Activated naive CD4-positive, alpha-beta T cell treated with anti-CD3 and anti-CD28 coated beads, Interleukin-2, amount 10 ng/mL, durations not matched to agents 7 days and 5 days (primary cell): Measurements from ENCODE around the gene CHRNE.
"Not testable (repeated sequence)": the region's sequence is repeated elsewhere in the genome, so short reads cannot be mapped to it uniquely, and the experiment has no call there.

ENCODE experiments used
- CTCF ChIA-PET: fragments of 350-600 bp; sonication (Branson Sonifier 250); formaldehyde crosslinking; loops from one replicate; lab custom pipeline; 2021; ENCODE audit warnings: antibody characterized with exemption; lab: Charles Lee
- DNase-seq: peaks from one replicate; pipeline ENCODE4 v3.0.0-alpha.2; 2020
- H3K27ac Mint-ChIP-seq: one replicate; pipeline ENCODE4 v1.8.0; 2021; ENCODE audit warnings: mild to moderate bottlenecking, moderate library complexity, mixed read lengths
- H3K27me3 Mint-ChIP-seq: one replicate; pipeline ENCODE4 v1.8.0; 2021; ENCODE audit warnings: mild to moderate bottlenecking, mixed read lengths
- H3K36me3 Mint-ChIP-seq: one replicate; pipeline ENCODE4 v1.8.0; 2021; ENCODE audit warnings: mixed read lengths
- H3K4me1 Mint-ChIP-seq: one replicate; pipeline ENCODE4 v1.8.0; 2021; ENCODE audit warnings: mixed read lengths
- H3K4me3 Mint-ChIP-seq: one replicate; pipeline ENCODE4 v1.8.0; 2021; ENCODE audit warnings: mild to moderate bottlenecking, moderate library complexity, mixed read lengths
- H3K9me3 Mint-ChIP-seq: one replicate; pipeline ENCODE4 v1.8.0; 2021; ENCODE audit warnings: mixed read lengths

CHRNE gene

GRCh38 chr17:4935650-4936049 is 32.8 kb upstream of the CHRNE start:
- CTCF ChIA-PET = interaction anchor here (1.0 kb wide), 1 partner anchor 33 kb away, joined by 4 read pairs; the partner anchor contains the start of gene CHRNE
- H3K36me3 Mint-ChIP-seq = peaks cover 45% of the 10 kb centered on the region
- no peak for DNase-seq
- H3K9me3 Mint-ChIP-seq = no peaks in the 10 kb centered on the region
- H3K27me3 Mint-ChIP-seq = peaks cover 12% of the 10 kb centered on the region
- peaks cover 41% of the 10 kb centered on the region for H3K4me1 Mint-ChIP-seq
- no peak overlapping the region for H3K4me3 Mint-ChIP-seq
- H3K27ac Mint-ChIP-seq = no peak overlapping the region

DNA sequence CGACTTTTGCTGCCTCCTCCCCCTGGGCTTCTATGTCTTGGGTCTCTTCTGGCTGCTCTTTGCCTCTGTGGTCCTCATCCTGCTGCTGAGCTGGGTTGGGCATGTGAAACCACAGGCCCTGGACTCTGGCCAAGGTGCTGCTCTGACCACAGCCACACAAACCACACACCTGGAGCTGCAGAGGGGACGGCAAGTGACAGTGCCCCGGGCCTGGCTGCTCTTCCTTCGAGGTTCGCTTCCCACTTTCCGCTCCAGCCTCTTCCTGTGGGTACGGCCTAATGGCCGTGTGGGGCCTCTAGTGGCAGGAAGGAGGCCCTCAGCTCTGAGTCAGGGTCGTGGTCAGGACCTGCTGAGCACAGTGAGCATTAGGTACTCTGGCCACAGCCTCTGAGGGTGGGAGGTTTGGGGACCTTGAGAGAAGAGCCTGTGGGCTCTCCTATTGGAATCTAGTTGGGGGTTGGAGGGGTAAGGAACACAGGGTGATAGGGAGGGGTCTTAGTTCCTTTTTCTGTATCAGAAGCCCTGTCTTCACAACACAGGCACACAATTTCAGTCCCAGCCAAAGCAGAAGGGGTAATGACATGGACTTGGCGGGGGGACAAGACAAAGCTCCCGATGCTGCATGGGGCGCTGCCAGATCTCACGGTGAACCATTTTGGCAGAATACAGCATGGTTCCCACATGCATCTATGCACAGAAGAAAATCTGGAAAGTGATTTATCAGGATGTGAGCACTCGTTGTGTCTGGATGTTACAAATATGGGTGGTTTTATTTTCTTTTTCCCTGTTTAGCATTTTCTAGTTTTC is 31.5 kb upstream of the CHRNE start:
- H3K27ac Mint-ChIP-seq = peak overlapping the region; percentile 73
- no peak overlapping the region for H3K4me3 Mint-ChIP-seq
- no peaks in the 10 kb centered on the region for H3K9me3 Mint-ChIP-seq
- peaks cover 41% of the 10 kb centered on the region for H3K4me1 Mint-ChIP-seq
- DNase-seq = no peak
- H3K36me3 Mint-ChIP-seq = peaks cover 43% of the 10 kb centered on the region
- peaks cover 8% of the 10 kb centered on the region for H3K27me3 Mint-ChIP-seq
- CTCF ChIA-PET = interaction anchor here (0.7 to 1.2 kb wide), 2 partner anchors 22 to 25 kb away, joined by 4 read pairs; no protein-coding TSS in a partner anchor

DNA sequence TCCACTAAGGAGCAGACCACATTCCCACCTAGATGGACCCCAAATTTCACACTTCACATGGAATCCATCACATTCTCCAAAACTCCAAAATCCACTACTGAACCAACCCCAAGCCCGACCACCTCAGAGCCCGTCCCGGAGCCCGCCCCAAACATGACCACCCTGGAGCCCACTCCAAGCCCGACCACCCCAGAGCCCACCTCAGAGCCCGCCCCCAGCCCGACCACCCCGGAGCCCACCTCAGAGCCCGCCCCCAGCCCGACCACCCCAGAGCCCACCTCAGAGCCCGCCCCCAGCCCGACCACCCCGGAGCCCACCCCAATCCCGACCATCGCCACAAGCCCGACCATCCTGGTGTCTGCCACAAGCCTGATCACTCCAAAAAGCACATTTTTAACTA is 30.7 kb upstream of the CHRNE start:
- Mint-ChIP-seq H3K27me3 (peaks cover 8% of the 10 kb centered on the region), H3K4me3 (no peak overlapping the region), H3K9me3 (no peaks in the 10 kb centered on the region), H3K4me1 (peaks cover 35% of the 10 kb centered on the region), H3K27ac (peak overlapping the region; percentile 73), H3K36me3 (peaks cover 45% of the 10 kb centered on the region)
- CTCF ChIA-PET = interaction anchor here (0.7 to 1.2 kb wide), 2 partner anchors 22 to 24 kb away, joined by 4 read pairs; no protein-coding TSS in a partner anchor
- no peak for DNase-seq

GRCh38 chr17:4932756-4933155 is 29.9 kb upstream of the CHRNE start:
- Mint-ChIP-seq H3K27me3 (peaks cover 8% of the 10 kb centered on the region), H3K36me3 (peaks cover 37% of the 10 kb centered on the region), H3K9me3 (no peaks in the 10 kb centered on the region), H3K4me3 (no peak overlapping the region), H3K4me1 (peaks cover 27% of the 10 kb centered on the region), H3K27ac (no peak overlapping the region)
- CTCF ChIA-PET = no interaction called here
- DNase-seq = no peak

DNA sequence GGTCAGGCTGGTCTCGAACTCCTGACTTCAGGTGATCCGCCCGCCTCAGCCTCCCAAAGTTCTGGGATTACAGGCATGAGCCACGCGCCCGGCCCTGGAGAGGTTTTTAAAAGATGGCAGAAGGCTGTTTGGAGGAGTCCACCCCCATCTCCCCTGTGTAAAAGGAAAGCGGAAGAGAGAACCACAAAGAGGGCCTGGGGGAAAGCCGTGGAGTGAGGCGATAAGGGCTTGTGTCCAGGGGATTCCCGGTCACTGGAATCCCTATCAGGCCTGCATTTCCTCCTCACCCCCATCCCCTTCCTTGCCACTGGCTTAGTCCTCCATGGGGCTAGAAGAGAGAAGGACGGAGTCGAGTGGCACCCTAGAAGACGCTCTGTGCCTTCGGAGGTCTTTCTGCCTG is 29.1 kb upstream of the CHRNE start, which contains the start of gene GP1BA:
TSS of gene GP1BA (plus strand) at position 315 of the 400 bp plus-strand sequence. CDS start 328 bp downstream, outside the sequence.
- H3K27ac Mint-ChIP-seq = peak within 1 kb of the TSS; percentile 20
- CTCF ChIA-PET = no interaction called here
- no peak for DNase-seq
- no peak within 1 kb of the TSS for H3K4me3 Mint-ChIP-seq
- no peaks in the 10 kb centered on the region for H3K9me3 Mint-ChIP-seq
- peaks cover 25% of the 10 kb centered on the region for H3K4me1 Mint-ChIP-seq
- peaks cover 29% of the 10 kb centered on the region for H3K36me3 Mint-ChIP-seq
- peaks cover 8% of the 10 kb centered on the region for H3K27me3 Mint-ChIP-seq

DNA sequence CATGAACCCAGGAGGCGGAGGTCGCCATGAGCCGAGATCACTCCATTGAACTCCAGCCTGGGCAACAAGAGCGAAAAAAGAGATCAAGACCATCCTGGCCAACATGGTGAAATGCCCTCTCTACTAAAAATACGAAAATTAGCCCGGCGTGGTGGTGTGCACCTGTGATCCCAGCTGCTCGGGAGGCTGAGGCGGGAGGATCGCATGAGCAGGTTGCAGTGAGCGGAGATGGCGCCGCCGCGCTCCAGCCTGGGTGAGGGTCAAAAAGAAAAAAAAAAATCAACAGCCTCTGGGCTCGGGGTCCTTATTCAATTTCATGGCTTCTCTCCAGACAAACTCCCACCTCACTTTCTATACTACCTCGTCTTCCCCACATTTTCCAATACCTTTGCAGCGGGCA is 26.0 kb upstream of the CHRNE start:
- no peaks in the 10 kb centered on the region for H3K9me3 Mint-ChIP-seq
- CTCF ChIA-PET = no interaction called here

GRCh38 chr17:4926577-4927335 is 23.9 kb upstream of the CHRNE start:
- H3K4me3 Mint-ChIP-seq, H3K27ac Mint-ChIP-seq: not testable (repeated sequence)

More for the DNA sequence above, 26.0 kb upstream of the CHRNE start:
- DNase-seq = no peak
- peaks cover 18% of the 10 kb centered on the region for H3K36me3 Mint-ChIP-seq
- H3K4me1 Mint-ChIP-seq = peaks cover 6% of the 10 kb centered on the region
- no peak overlapping the region for H3K4me3 Mint-ChIP-seq
- peaks cover 1% of the 10 kb centered on the region for H3K27me3 Mint-ChIP-seq
- H3K27ac Mint-ChIP-seq = no peak overlapping the region

GRCh38 chr17:4921320-4921719 is 18.4 kb upstream of the CHRNE start:
- DNase-seq = no peak
- CTCF ChIA-PET = no interaction called here
- Mint-ChIP-seq H3K27me3 (no peaks in the 10 kb centered on the region), H3K27ac (no peak overlapping the region), H3K4me3 (no peak overlapping the region), H3K4me1 (no peaks in the 10 kb centered on the region), H3K36me3 (no peaks in the 10 kb centered on the region), H3K9me3 (no peaks in the 10 kb centered on the region)

More at GRCh38 chr17:4926577-4927335, 23.9 kb upstream of the CHRNE start:
- DNase-seq, H3K27me3 Mint-ChIP-seq, H3K9me3 Mint-ChIP-seq, CTCF ChIA-PET, H3K4me1 Mint-ChIP-seq: not testable (repeated sequence)
- H3K36me3 Mint-ChIP-seq = peaks cover 16% of the 10 kb centered on the region

GRCh38 chr17:4920351-4921048 is 17.6 kb upstream of the CHRNE start:
- Mint-ChIP-seq H3K27ac (no peak overlapping the region), H3K27me3 (no peaks in the 10 kb centered on the region), H3K9me3 (no peaks in the 10 kb centered on the region), H3K4me1 (no peaks in the 10 kb centered on the region), H3K36me3 (no peaks in the 10 kb centered on the region), H3K4me3 (no peak overlapping the region)
- CTCF ChIA-PET = interaction anchor here (1.1 kb wide), 1 partner anchor 11 kb away, joined by 7 read pairs; no protein-coding TSS in a partner anchor
- DNase-seq = no peak

DNA sequence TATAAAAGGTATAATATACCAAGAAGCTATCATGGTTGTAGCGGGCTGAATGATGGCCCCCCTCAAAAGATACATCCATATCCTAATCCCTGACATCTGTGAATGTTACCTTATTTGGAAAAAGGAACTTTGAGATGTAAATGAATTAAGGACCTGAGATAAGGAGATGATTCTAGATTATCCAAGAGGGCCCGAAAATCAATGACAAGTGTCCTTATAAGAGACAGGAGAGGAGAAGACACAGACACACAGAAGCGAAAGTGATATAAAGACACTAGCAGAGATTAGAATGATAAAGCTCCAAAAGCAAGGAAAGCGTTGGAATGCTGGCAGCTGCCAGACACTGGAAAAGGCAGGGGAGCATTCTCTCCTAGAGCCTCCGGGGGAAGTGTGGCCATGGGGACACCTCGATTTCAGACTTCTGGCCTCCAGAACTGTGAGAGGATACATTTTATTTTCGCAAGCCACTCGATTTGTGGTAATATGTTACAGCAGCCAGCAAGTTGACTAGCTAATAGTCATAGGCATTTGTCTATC is 16.7 kb upstream of the CHRNE start:
- no peaks in the 10 kb centered on the region for H3K27me3 Mint-ChIP-seq
- H3K36me3 Mint-ChIP-seq = no peaks in the 10 kb centered on the region
- H3K9me3 Mint-ChIP-seq = no peaks in the 10 kb centered on the region
- H3K27ac Mint-ChIP-seq = no peak overlapping the region
- no peaks in the 10 kb centered on the region for H3K4me1 Mint-ChIP-seq
- DNase-seq = no peak
- H3K4me3 Mint-ChIP-seq = no peak overlapping the region
- CTCF ChIA-PET = interaction anchor here (1.1 kb wide), 1 partner anchor 10 kb away, joined by 7 read pairs; no protein-coding TSS in a partner anchor

DNA sequence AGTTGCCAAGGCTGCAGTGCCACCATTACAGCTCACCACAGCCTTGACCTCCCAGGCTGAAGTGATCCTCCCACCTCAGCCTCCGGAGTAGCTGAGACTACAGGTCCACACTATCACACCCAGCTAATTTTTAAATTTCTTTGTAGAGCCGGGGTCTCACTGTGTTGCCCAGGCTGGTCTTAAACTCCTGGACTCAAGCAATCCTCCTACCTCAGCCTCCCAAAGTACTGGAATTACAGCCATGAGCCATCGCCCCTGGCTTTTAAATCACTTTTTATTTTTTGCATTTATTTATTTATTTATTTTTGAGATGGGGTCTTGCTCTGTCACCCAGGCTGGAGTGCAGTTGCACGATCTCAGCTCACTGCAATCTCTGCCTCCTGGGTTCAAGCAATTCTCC is 11.7 kb upstream of the CHRNE start:
- DNase-seq, H3K4me3 Mint-ChIP-seq, H3K4me1 Mint-ChIP-seq, H3K9me3 Mint-ChIP-seq, CTCF ChIA-PET, H3K36me3 Mint-ChIP-seq, H3K27ac Mint-ChIP-seq: not testable (repeated sequence)
- peaks cover 15% of the 10 kb centered on the region for H3K27me3 Mint-ChIP-seq

DNA sequence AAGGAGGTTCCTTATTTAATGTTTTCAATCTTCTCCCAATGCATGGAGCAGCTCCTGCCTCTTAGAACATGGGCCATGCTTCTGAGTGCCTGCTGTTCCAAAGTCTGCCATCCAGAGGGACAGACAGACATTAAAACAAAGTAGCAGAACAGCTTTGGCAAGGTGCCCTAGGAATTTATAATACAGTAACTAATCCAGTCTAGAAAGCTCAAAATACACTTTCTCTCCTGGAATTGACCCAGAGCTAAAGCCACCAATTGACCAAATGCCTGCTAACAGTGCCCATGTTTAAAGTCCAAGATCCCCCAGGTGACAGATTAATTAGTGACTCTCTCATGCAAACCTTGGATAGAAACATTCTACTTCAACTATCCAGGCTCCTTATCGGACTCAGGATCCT is 11.1 kb upstream of the CHRNE start:
- peaks cover 15% of the 10 kb centered on the region for H3K27me3 Mint-ChIP-seq
- no peaks in the 10 kb centered on the region for H3K36me3 Mint-ChIP-seq
- no peak for DNase-seq
- H3K4me1 Mint-ChIP-seq = no peaks in the 10 kb centered on the region
- no peaks in the 10 kb centered on the region for H3K9me3 Mint-ChIP-seq
- CTCF ChIA-PET = no interaction called here
- H3K27ac Mint-ChIP-seq = no peak overlapping the region
- H3K4me3 Mint-ChIP-seq = no peak overlapping the region

- Mint-ChIP-seq H3K9me3 (no peaks in the 10 kb centered on the region), H3K4me1 (peaks cover 7% of the 10 kb centered on the region), H3K27ac (no peak overlapping the region), H3K36me3 (no peaks in the 10 kb centered on the region), H3K4me3 (no peak overlapping the region), H3K27me3 (peaks cover 26% of the 10 kb centered on the region)
- CTCF ChIA-PET = interaction anchor here (0.6 to 2.1 kb wide), 24 partner anchors 9 to 154 kb away, joined by 3 to 15 read pairs (median 6); partner anchors contain the start of genes C17orf107, CAMTA2, ENO3 and PSMB6
- peak; percentile 90 for DNase-seq
Measured at GRCh38 chr17:4908711-4909496, 6.0 kb upstream of the CHRNE start.
